ENCODE results near the gene GAL3ST3.
A peak's percentile ranks its signal among the peaks of the same experiment; 100 is the strongest.

GAL3ST3 gene

DNA sequence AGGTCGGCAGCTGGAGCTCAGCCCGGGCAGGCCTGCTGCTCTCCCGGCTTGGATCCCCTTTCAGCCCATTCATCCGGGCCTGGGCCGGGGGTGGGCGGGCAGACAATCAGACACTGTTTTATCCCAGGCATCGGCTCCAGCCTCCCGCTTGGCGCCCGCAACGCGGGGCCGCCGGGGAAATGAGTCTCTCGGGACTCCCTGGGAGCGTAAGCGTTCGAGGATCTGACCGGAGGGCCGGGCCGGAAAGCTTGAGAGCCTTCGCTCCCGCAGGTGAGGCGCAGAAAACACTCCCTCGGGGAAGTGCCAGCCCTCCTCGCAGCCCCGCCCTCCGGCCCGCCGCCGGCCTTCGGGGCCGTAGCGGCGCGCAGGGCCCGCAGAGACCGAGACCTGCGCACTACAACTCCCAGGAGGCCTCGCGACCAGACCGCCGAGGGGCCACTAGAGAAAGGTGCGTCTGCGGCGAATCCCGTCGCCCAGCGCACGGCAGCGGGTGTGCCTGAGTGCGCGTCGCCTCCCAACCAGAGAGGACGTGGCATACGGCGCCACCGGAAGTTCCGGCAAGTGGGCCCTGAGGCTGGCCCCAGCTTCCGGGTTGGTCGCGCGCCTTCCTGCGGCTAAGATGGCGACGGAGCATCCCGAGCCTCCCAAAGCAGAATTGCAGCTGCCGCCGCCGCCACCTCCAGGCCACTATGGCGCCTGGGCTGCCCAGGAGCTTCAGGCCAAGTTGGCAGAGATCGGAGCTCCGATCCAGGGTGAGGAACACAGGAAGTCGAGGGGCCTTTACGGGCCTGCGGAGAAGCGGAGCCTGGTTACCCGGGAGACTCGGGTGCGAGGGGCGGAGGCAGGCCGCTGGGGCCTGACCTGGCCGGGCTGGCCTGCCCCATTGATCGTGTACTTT, 3.1 kb upstream of the GAL3ST3 start, which contains the start of gene SF3B2:
SF3B2 (plus strand) TSS at position 599 of the 898 bp plus-strand sequence; CDS start at position 620, 21 bp downstream.
- H3K4me3 ChIP-seq (ENCODE audit: low read depth, low read length) = peak within 1 kb of the TSS; percentile 94
- TF ChIP-seq, protein P1, sequence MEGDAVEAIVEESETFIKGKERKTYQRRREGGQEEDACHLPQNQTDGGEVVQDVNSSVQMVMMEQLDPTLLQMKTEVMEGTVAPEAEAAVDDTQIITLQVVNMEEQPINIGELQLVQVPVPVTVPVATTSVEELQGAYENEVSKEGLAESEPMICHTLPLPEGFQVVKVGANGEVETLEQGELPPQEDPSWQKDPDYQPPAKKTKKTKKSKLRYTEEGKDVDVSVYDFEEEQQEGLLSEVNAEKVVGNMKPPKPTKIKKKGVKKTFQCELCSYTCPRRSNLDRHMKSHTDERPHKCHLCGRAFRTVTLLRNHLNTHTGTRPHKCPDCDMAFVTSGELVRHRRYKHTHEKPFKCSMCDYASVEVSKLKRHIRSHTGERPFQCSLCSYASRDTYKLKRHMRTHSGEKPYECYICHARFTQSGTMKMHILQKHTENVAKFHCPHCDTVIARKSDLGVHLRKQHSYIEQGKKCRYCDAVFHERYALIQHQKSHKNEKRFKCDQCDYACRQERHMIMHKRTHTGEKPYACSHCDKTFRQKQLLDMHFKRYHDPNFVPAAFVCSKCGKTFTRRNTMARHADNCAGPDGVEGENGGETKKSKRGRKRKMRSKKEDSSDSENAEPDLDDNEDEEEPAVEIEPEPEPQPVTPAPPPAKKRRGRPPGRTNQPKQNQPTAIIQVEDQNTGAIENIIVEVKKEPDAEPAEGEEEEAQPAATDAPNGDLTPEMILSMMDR (IDR thresholded peaks at IDR 0.05; ENCODE audit: low read depth, low read length, missing control alignments) = no peak
- peak; percentile 96 for DNase-seq (ENCODE audit: low read depth)

DNA sequence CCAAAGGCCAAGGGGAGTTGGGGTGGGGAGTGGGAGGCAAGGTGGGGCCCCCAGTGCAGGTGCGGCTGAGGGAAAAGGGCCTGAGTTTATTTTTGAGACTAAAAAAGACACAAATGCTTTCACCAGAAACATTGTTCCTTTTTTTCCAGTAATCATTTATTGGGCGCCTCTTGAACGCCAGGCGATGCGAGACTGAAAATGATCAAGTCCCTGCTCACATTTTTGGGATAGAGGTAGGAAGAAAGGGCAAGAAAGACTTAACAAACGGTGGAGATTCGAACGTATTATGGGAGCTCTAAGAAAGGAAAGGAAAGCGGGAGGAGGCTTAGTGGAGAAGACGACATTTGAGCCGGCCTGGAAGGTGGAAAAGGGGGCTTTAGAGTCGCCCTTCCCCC, 2.4 kb upstream of the GAL3ST3 start:
- no peak for DNase-seq (ENCODE audit: low read depth)
- TF ChIP-seq, protein P1 (IDR thresholded peaks at IDR 0.05; ENCODE audit: low read depth, low read length, missing control alignments) = no peak
- peak overlapping the region; percentile 94 for H3K4me3 ChIP-seq (ENCODE audit: low read depth, low read length)

DNA sequence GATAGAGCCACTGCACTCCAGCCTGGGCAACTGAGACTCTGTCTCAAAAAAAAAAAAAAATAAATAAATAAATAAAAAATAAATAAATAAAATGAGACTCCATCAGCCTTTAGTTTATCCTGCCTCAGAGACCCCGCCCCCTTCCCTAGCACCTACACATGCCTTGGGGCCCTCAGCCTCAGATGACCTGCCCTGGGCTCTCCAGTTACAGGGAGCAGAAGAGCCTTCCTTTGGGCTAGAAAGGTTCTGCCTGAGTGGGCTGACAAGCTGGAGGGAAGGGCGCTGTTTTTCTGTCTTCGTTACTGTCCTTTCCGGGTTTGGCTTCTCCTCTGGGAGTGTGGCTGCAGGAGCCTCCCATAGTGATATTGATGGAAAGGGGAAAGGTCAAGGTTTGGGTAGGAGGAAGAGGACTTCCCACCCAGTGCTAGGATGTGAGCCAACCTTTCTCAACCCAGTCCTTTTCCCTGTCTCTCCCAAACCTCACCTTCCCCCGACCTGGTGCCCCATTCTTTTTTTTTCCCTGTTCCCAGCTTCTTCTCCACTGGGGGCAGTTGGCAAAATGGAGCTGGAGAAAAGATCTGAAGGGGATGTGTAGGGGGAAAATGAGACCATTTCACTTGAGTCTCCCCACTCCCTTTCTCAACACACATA, 1.7 kb upstream of the GAL3ST3 start:
- DNase-seq (ENCODE audit: low read depth) = no peak
- TF ChIP-seq, protein P1 (IDR thresholded peaks at IDR 0.05; ENCODE audit: low read depth, low read length, missing control alignments) = no peak
- H3K4me3 ChIP-seq (ENCODE audit: low read depth, low read length) = no peak overlapping the region

DNA sequence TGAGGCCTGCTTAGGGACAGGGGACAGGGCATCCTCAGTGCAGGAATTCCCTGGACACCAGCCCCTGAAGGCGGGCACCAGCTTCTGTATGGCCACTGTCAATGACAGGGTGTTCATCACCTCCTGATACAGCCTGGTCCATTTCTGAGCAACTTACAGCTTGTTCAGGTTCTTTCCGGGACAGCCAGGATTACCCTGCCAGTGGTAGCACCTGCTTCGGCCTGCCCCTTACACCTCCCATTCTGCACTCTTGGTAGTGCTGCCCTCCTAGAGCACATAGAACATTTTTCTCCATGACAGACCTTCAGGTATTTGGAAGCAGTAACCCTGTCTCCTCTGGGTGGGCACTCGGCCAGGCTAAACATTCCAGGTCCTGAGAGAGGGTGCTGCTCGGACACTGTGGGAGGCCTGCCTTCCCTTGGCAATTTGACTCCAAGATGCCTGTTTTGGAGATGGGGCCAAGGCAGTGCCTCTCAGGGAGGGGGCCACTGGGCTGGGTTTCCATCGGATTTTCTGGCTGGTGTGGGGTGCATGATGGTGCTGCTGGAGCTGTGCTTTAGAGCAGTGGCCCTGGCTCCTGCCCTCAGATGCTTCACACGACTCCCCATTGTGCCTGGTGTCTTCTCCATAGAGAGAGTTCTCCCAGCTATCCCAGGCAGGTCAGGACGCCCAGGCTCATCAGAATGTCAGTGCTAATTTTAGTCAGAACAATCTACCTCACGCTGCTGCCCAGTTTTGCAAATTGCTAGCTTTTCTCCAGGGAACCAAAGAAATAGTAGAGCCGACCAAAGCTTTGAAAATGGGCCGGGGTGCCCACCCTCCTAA, 1.2 kb downstream of the GAL3ST3 start:
- DNase-seq (ENCODE audit: low read depth) = no peak
- no peak overlapping the region for H3K4me3 ChIP-seq (ENCODE audit: low read depth, low read length)
- TF ChIP-seq, protein P1 (IDR thresholded peaks at IDR 0.05; ENCODE audit: low read depth, low read length, missing control alignments) = no peak

DNA sequence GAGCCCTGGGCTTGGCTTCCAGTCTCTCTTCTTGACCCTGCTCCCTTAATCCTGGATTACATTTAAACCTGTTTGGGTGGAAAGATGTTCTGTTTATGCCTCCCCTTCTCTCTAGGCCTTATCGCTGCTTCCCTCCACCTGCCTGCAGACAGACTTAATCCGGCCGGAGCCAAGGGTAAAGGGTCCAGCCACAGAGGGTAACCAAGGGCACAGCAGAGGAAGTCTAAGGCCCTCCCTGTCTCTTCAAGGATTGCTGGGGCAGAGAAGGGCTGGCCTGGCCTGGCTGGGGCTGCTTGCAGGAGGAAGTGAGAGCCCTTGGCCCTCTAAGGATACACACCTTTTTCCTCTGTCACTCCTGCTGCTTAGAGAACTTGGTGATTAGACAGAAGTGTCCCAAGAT, 2.1 kb downstream of the GAL3ST3 start:
- TF ChIP-seq, protein P1 (IDR thresholded peaks at IDR 0.05; ENCODE audit: low read depth, low read length, missing control alignments) = no peak
- DNase-seq (ENCODE audit: low read depth) = no peak
- H3K4me3 ChIP-seq (ENCODE audit: low read depth, low read length) = no peak overlapping the region

DNA sequence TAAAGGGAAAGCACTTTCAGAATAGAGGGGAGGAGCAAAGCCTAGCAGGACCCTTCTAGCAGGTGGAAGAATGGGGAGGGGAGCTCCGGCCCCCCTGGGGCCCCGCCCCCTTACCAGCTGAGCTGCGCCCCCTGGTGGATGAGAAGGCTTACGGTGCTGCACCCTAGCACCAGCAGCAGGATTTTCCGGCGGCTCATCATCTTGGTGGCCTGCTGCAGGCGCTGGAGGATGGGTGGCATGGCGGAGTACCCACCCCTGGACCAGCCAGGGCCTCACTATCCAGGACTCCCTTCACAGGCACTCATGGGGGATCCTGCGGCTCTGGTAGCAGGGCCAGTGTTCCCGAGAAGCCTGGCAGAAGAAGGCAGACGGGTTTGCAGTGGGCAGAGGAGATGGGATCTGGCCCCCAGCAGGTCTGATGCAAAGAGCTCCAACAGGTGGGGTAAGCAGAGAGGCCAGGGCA, 3.8 kb downstream of the GAL3ST3 start:
- peak overlapping the region; percentile 15 for H3K4me3 ChIP-seq (ENCODE audit: low read depth, low read length)
- TF ChIP-seq, protein P1 (IDR thresholded peaks at IDR 0.05; ENCODE audit: low read depth, low read length, missing control alignments) = peak; percentile 98
- peak; percentile 53 for DNase-seq (ENCODE audit: low read depth)

Measured in GM12864 (cell line).